Spleen (tissue), 7 donors: Measurements from ENCODE around the gene GALNT16.

Experiments used
- CTCF ChIP-seq, 11 experiments: fragments of 200-600 bp in 7 of 11; fragments of 450-650 bp in 4 of 11; sonication (generic) in 4 of 11; IDR thresholded peaks in 8 of 11; conservative IDR thresholded peaks in 3 of 11; 1 replicate in 7 of 11; 2 replicates in 4 of 11; pipeline versions ENCODE4 v1.4.0 to v1.8.0; 2016 to 2021; ENCODE audit warnings: antibody characterized with exemption in 11 of 11, inconsistent platforms in 4 of 11, mild to moderate bottlenecking in 1 of 11
- POLR2A ChIP-seq, 3 donors: fragments of 450-650 bp; IDR thresholded peaks; one replicate each; pipeline ENCODE4 v1.5.1; 2017; ENCODE audit warnings: antibody characterized with exemption in 3 of 3, mild to moderate bottlenecking in 1 of 3
- POLR2AphosphoS5 ChIP-seq, 3 donors: sonication (generic); formaldehyde crosslinking; IDR thresholded peaks; one replicate each; pipeline ENCODE4 v1.5.1; 2017; ENCODE audit warnings: antibody characterized with exemption in 3 of 3
- donor health status: DM: no; HTN: no; CAD: no; lungs with moderate emphysema.
- donor health status: DM: no; HTN: no; CAD: no.
- donor health status: DM: no; HTN: no; CAD: no.

- no peak for TF ChIP-seq CTCF (IDR thresholded peaks at IDR 0.05 in 8 of 11, conservative IDR thresholded peaks at IDR 0.05 in 3 of 11)
- TF ChIP-seq POLR2AphosphoS5 (IDR thresholded peaks at IDR 0.05): no peak
- TF ChIP-seq POLR2A (IDR thresholded peaks at IDR 0.05): no peak
Measured at GRCh38 chr14:69224946-69225345, 35.0 kb upstream of the GALNT16 start.
